Gastrocnemius medialis (tissue), 4 donors: ENCODE measurements around the gene RRM2.

ENCODE experiments used
- CTCF ChIP-seq, 5 experiments: fragments of 450-650 bp in 3 of 5; fragments of 200-600 bp in 2 of 5; sonication (generic) in 2 of 5; IDR thresholded peaks in 4 of 5; conservative IDR thresholded peaks in 1 of 5; 1 replicate in 4 of 5; 2 replicates in 1 of 5; pipeline ENCODE4 v1.5.1; 2016 to 2019; ENCODE audit warnings: antibody characterized with exemption in 5 of 5, mild to moderate bottlenecking in 3 of 5, moderate library complexity in 3 of 5
- POLR2A ChIP-seq, 2 donors: fragments of 450-650 bp; IDR thresholded peaks; one replicate each; pipeline ENCODE4 v1.6.1; 2017; ENCODE audit warnings: antibody characterized with exemption in 2 of 2, mild to moderate bottlenecking in 2 of 2, moderate library complexity in 2 of 2

GRCh38 chr2:10161206-10161931 is 38.8 kb downstream of the RRM2 start:
- TF ChIP-seq POLR2A (IDR thresholded peaks at IDR 0.05) (no peak), CTCF (IDR thresholded peaks at IDR 0.05 in 4 of 5, conservative IDR thresholded peaks at IDR 0.05 in 1 of 5) (no peak)
